ENCODE results near the gene HM13. TPM values are rescaled to one million over a fixed set of nuclear protein-coding genes. Genes with fewer than 3 reads are reported as not detected.

Gene HM13
- total and polyA plus RNA-seq, 2 of the 4 experiments (the other 2 are of a cell fraction), result 53.2 to 203 TPM

GRCh38 chr20:31537890-31538289, 23.6 kb downstream of the HM13 start:
- Histone ChIP-seq H3K4me3 (ENCODE audit: insufficient read depth, low read depth, low read length) (no peak overlapping the region), H2AFZ (replicated peaks; ENCODE audit: low read length, poor library complexity) (no peak overlapping the region), H3K27ac (ENCODE audit: insufficient read depth, low read length) (no peak overlapping the region), H3K4ac (ENCODE audit: low read depth, low read length) (no peak overlapping the region), H3K79me1 (ENCODE audit: low read depth in 1 of 2, low read length in 2 of 2) (peaks cover 26 to 72% of the 10 kb centered on the region in 2 experiments), H3K9ac (ENCODE audit: low read depth, low read length) (no peak overlapping the region), H2BK120ac (ENCODE audit: low read depth, low read length) (no peak overlapping the region), H4K5ac (ENCODE audit: low read depth, low read length) (no peak overlapping the region), H3K9me1 (ENCODE audit: insufficient read depth, low read length) (peaks cover 29% of the 10 kb centered on the region), H2BK15ac (ENCODE audit: low read depth, low read length) (no peak overlapping the region), H3K9me3 (ENCODE audit: control insufficient read depth, insufficient read depth, low read length) (no peaks in the 10 kb centered on the region), H2AK9ac (replicated peaks; ENCODE audit: low read depth, low read length, poor library complexity) (no peak overlapping the region), H2BK20ac (ENCODE audit: low read depth, low read length) (no peak overlapping the region), H4K20me1 (ENCODE audit: insufficient read depth, low read length) (peaks cover 30% of the 10 kb centered on the region), H3K56ac (ENCODE audit: extremely low read depth, insufficient read depth, low read length) (no peak overlapping the region), H3K4me2 (ENCODE audit: low read depth, low read length) (no peak overlapping the region), H3K27me3 (ENCODE audit: control insufficient read depth, insufficient read depth, low read length) (no peaks in the 10 kb centered on the region), H3K18ac (ENCODE audit: low read depth, low read length) (no peak overlapping the region), H4K91ac (ENCODE audit: insufficient read depth, low read depth, low read length) (no peak overlapping the region), H3K4me1 (ENCODE audit: control insufficient read depth, insufficient read depth, low read length) (peaks cover 9% of the 10 kb centered on the region), H3K14ac (replicated peaks; ENCODE audit: low read depth, low read length) (no peak overlapping the region), H3K36me3 (ENCODE audit: control insufficient read depth, insufficient read depth, low read length) (peaks cover 64% of the 10 kb centered on the region), H3K23ac (ENCODE audit: low read depth, low read length) (no peak overlapping the region), H4K8ac (ENCODE audit: low read depth in 2 of 2, low read length in 2 of 2) (no peak overlapping the region), H2AK5ac (ENCODE audit: low read depth, low read length) (no peak overlapping the region), H2BK5ac (ENCODE audit: low read depth, low read length, poor library complexity, severe bottlenecking) (no peak overlapping the region)
- ChIA-PET CTCF (no interaction called here), POLR2A (ENCODE audit: unreplicated experiment) (no interaction called here)
- WGBS, 2 experiments (ENCODE audit: extremely low coverage in 2 of 2, insufficient read length in 1 of 2), result 67% methylated on average over 1 of the region's 4 CpGs; no CpG with 5 or more reads in 1 of the 2 experiments
- intact Hi-C loops (cut with micrococcal nuclease), result no loop called here
- dilution Hi-C loops (cut with HindIII; ENCODE audit: low sequenced_read_pairs, unreplicated experiment), result no loop called here
- TF ChIP-seq BHLHE40 (IDR thresholded peaks at IDR 0.05; ENCODE audit: low read depth, low read length) (no peak), CHD1 (IDR thresholded peaks at IDR 0.05; ENCODE audit: low read depth, low read length) (no peak), FOS (IDR thresholded peaks at IDR 0.05; ENCODE audit: low read depth, low read length) (no peak), RAD21 (IDR thresholded peaks at IDR 0.05; ENCODE audit: low read length) (no peak), RFX5 (IDR thresholded peaks at IDR 0.05; ENCODE audit: low read depth, low read length) (no peak), ELK1 (IDR thresholded peaks at IDR 0.05; ENCODE audit: borderline replicate concordance, low read depth, low read length) (no peak), CTCF (conservative IDR thresholded peaks at IDR 0.05; ENCODE audit: low read depth, low read length) (no peak), USF2 (IDR thresholded peaks at IDR 0.05; ENCODE audit: low read depth, low read length) (no peak), RCOR1 (IDR thresholded peaks at IDR 0.05; ENCODE audit: insufficient replicate concordance, low read length) (no peak), NFE2L2 (IDR thresholded peaks at IDR 0.05; ENCODE audit: low read depth, low read length) (no peak), MAFK (IDR thresholded peaks at IDR 0.05; ENCODE audit: low read depth, low read length) (no peak), CEBPB (IDR thresholded peaks at IDR 0.05; ENCODE audit: low read depth, low read length) (no peak), MAZ (IDR thresholded peaks at IDR 0.05; ENCODE audit: borderline replicate concordance, low read depth, low read length) (no peak), SMC3 (IDR thresholded peaks at IDR 0.05; ENCODE audit: low read depth, low read length) (no peak)
- DNase-seq (no peak), ATAC-seq (ENCODE audit: low read depth) (no peak)
- no TSS peak for BruUV-seq (replicated peaks)
- in situ Hi-C loops (cut with MboI; ENCODE audit: low sequenced_read_pairs), result no loop called here

Measured in IMR-90 (cell line).